Neutrophil (primary cell): ENCODE results near the gene NATD1.

Source experiments
- H3K27ac ChIP-seq: fragments of 200-600 bp; sonication (generic); 2 replicates; pipeline ENCODE4 v1.5.1; 2016; ENCODE audit warnings: mild to moderate bottlenecking, moderate library complexity
- H3K27me3 ChIP-seq: fragments of 200-600 bp; sonication (generic); 2 replicates; pipeline ENCODE4 v1.6.0; 2016; ENCODE audit warnings: mild to moderate bottlenecking
- H3K36me3 ChIP-seq: fragments of 200-600 bp; sonication (generic); 2 replicates; pipeline ENCODE4 v1.5.1; 2017
- H3K4me1 ChIP-seq, 2 experiments: fragments of 200-600 bp in 1 of 2; sonication (generic) in 1 of 2; 1 replicate in 1 of 2; 2 replicates in 1 of 2; pipeline versions ENCODE4 v1.5.1 to v1.6.1; 2013 to 2016; ENCODE audit warnings: low read depth in 1 of 2, low read length in 1 of 2, mild to moderate bottlenecking in 1 of 2, moderate library complexity in 1 of 2; ENCODE audit not compliant: control insufficient read depth in 1 of 2, insufficient read depth in 1 of 2
- H3K4me3 ChIP-seq, 2 experiments: fragments of 200-600 bp in 1 of 2; sonication (generic) in 1 of 2; 1 replicate in 1 of 2; 2 replicates in 1 of 2; pipeline ENCODE4 v1.5.1; 2013 to 2016; ENCODE audit warnings: low read depth in 1 of 2, low read length in 1 of 2, mild to moderate bottlenecking in 1 of 2, moderate library complexity in 1 of 2
- H3K9me3 ChIP-seq: fragments of 200-600 bp; sonication (generic); 2 replicates; pipeline ENCODE4 v1.5.1; 2016
- CTCF ChIP-seq: fragments of 200-600 bp; sonication (generic); IDR thresholded peaks from 2 replicates; pipeline ENCODE4 v1.5.1; 2016; ENCODE audit warnings: antibody characterized with exemption

The NATD1 gene

GRCh38 chr17:21211825-21212479 lies 41.3 kb downstream of the NATD1 start:
- Histone ChIP-seq H3K9me3 (no peaks in the 10 kb centered on the region), H3K27ac (peak overlapping the region; percentile 85), H3K36me3 (peaks cover 33% of the 10 kb centered on the region), H3K4me3 (no peak overlapping the region), H3K4me1 (peaks cover 57 to 58% of the 10 kb centered on the region in 2 experiments), H3K27me3 (no peaks in the 10 kb centered on the region)
- no peak for TF ChIP-seq CTCF

GRCh38 chr17:21210411-21211076 lies 42.7 kb downstream of the NATD1 start:
- Histone ChIP-seq H3K9me3 (no peaks in the 10 kb centered on the region), H3K4me1 (peaks cover 49 to 51% of the 10 kb centered on the region in 2 experiments), H3K27me3 (no peaks in the 10 kb centered on the region), H3K27ac (peak overlapping the region; percentile 85), H3K4me3 (peak overlapping the region in 1 of 2 experiments; percentile 38), H3K36me3 (peaks cover 33% of the 10 kb centered on the region)
- TF ChIP-seq CTCF = no peak

- Histone ChIP-seq H3K4me1 (peaks cover 41 to 42% of the 10 kb centered on the region in 2 experiments), H3K9me3 (no peaks in the 10 kb centered on the region), H3K27ac (peak overlapping the region; percentile 85), H3K36me3 (peaks cover 40% of the 10 kb centered on the region), H3K27me3 (no peaks in the 10 kb centered on the region), H3K4me3 (no peak overlapping the region)
- no peak for TF ChIP-seq CTCF
Measured at GRCh38 chr17:21209511-21210175, 43.6 kb downstream of the NATD1 start.

GRCh38 chr17:21208352-21208751 lies 44.9 kb downstream of the NATD1 start:
- no peaks in the 10 kb centered on the region for H3K27me3 ChIP-seq
- no peak for TF ChIP-seq CTCF
- peaks cover 36 to 37% of the 10 kb centered on the region in 2 experiments for H3K4me1 ChIP-seq
- no peak overlapping the region for H3K4me3 ChIP-seq
- H3K9me3 ChIP-seq = no peaks in the 10 kb centered on the region
- peaks cover 40% of the 10 kb centered on the region for H3K36me3 ChIP-seq
- H3K27ac ChIP-seq = no peak overlapping the region

- no peak overlapping the region for H3K4me3 ChIP-seq
- H3K27me3 ChIP-seq = no peaks in the 10 kb centered on the region
- peaks cover 47% of the 10 kb centered on the region for H3K36me3 ChIP-seq
- TF ChIP-seq CTCF = no peak
- H3K9me3 ChIP-seq = no peaks in the 10 kb centered on the region
- peaks cover 7 to 12% of the 10 kb centered on the region in 2 experiments for H3K4me1 ChIP-seq
- peak overlapping the region; percentile 23 for H3K27ac ChIP-seq
Measured at GRCh38 chr17:21204935-21205334, 48.3 kb downstream of the NATD1 start.
